RCC 7860 (cell line): Measurements from ENCODE around the gene RABL6.
"Not testable (repeated sequence)": the region's sequence is repeated elsewhere in the genome, so short reads cannot be mapped to it uniquely, and the experiment has no call there.

Source experiments
- DNase-seq: peaks from one replicate; pipeline ENCODE4 v3.0.0-alpha.2; 2015; ENCODE audit warnings: low spot score
- FAIRE-seq: peaks from 2 replicates; lab custom pipeline; 2012; peaks lifted over from hg19 to GRCh38; lab: Jason Lieb, UNC

The RABL6 gene, protein sequence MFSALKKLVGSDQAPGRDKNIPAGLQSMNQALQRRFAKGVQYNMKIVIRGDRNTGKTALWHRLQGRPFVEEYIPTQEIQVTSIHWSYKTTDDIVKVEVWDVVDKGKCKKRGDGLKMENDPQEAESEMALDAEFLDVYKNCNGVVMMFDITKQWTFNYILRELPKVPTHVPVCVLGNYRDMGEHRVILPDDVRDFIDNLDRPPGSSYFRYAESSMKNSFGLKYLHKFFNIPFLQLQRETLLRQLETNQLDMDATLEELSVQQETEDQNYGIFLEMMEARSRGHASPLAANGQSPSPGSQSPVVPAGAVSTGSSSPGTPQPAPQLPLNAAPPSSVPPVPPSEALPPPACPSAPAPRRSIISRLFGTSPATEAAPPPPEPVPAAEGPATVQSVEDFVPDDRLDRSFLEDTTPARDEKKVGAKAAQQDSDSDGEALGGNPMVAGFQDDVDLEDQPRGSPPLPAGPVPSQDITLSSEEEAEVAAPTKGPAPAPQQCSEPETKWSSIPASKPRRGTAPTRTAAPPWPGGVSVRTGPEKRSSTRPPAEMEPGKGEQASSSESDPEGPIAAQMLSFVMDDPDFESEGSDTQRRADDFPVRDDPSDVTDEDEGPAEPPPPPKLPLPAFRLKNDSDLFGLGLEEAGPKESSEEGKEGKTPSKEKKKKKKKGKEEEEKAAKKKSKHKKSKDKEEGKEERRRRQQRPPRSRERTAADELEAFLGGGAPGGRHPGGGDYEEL

GRCh38 chr9:136807281-136808074 is at the start of gene RABL6:
RABL6 (plus strand) TSS chr9:136807948; CDS start chr9:136808197, 249 bp downstream.
- FAIRE-seq (no peak), DNase-seq (peak; percentile 61)

DNA sequence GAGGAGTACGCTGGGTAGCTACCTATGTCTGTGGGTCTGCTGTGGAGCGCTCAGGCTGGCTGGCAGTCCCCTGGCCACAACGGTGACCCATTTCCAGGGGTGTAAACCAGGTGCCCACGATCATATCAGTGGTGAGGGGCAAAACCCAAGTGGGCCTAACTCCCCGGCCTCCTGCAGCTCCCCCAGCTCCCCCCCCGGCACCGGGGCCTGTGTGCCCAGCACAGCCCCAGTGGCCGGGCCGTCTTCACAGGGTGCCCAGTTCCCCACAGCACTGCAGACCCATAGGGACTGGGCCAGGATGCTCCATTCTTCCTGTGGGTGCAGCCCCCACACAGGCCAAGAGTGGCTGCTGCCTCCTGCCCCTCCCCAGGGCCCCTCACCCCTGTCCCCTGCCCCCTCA is 48.7 kb upstream of the RABL6 start:
- no peak for FAIRE-seq
- no peak for DNase-seq

DNA sequence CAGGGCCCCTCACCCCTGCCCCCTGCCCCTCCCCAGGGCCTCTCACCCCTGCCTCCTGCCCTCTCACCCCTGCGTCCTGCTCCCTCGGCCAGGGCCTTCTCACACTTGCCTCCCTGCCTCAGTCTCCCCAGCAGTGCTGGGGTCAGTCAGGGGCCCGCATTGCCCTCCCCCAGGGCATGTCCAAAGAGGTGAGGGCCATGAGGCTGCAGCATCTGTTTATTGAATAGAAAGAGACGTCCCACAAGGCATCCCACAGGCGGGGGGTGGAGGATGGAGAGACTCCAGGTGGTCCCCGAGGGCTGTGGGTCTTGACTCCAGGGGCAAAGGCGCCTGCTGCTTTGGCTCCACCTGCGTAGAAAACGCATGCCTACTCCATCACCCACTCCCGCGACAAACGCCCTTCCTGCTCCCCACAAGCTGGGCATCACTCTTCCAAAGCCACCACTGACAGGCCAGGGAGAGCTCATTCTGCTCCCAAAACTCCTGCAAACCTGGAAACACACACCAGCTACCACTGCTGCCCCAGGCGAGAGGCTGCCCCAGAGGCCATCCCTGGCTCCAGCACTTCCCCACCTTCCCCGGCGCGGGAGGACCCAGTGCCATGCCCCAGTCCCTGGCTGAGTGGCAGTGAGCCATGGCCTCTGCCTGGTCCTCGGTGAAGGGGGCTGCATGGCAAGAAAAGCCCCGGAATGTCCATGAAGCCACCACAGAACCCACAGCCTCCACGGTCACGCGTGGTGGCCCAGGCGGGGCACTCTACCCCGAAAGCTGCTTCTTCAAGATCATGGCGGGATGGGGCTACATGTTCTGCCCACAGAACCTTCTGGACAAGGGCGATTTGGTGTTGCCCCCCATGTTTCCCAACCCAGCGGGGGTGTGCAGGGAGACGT is 48.1 kb upstream of the RABL6 start:
- FAIRE-seq (no peak), DNase-seq (no peak)

DNA sequence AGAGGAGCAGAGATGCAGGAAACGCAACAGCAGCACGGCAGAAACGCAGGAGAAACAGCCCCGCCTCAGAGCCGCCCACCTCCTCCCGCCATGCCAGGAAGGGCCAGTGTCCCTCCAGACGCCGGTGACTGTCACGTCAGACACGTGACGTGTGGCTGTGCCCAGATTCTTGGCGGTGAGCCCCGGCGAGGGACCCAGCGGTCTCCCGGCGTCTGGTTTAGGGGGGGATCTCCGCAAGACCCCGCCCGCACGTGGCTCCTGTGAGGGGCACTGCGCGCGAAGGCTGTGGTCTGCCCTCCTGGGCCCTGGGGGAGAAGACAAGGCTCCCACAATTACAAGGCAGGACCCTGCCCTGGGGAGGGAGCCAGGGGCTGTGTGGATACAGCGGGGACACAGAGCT is 47.3 kb upstream of the RABL6 start:
- DNase-seq, result no peak
- FAIRE-seq, result no peak

- FAIRE-seq (peak; percentile 83), DNase-seq (peak; percentile 76)
These were observed 46.8 kb upstream of the RABL6 start for GRCh38 chr9:136760834-136761544.

DNA sequence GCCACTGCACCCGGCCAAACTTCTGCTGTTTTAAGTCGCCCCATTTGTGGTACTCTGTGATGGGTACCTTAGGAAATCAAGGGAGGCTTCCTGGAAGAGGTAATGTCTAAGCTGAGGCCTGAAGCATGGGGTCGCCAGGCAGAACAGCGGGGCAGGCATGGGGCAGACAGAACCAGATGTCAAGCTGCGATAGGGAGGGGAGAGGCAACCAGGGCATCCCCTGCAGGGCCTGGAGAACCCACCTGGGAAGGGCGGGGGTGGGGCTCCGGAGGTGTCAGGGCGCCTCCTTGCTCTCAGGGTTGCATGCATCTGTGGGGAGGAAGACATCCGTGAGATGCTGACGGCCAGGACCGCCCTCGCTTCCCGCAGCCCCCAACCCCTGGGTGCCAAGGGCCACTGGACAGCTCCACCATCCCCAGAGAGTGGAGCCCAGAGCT is 46.2 kb upstream of the RABL6 start:
- DNase-seq (no peak), FAIRE-seq (no peak)

- FAIRE-seq (no peak), DNase-seq (no peak)
These were observed 45.5 kb upstream of the RABL6 start for GRCh38 chr9:136762221-136762691.

GRCh38 chr9:136762915-136763648 is 44.7 kb upstream of the RABL6 start:
- FAIRE-seq (no peak), DNase-seq (no peak)

DNA sequence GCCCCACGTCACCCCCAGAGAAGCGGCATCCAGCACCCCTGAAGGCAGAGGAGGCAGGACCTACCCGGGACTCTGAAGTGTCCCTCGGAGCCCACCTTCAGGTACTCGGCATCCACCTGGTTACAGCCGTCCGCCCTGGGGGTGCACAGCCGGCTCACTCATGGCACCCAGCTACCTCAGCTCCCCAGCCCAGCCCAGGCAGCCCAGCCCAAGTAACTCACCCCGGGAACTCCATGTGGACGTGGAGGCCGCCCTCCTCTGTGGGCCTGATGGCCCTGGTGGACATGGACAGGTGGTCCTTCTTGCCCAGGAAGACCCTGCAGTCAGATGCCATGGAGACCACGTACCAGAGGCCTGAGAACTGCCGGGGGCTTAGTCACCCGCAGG is 44.1 kb upstream of the RABL6 start:
- DNase-seq (no peak), FAIRE-seq (no peak)

DNA sequence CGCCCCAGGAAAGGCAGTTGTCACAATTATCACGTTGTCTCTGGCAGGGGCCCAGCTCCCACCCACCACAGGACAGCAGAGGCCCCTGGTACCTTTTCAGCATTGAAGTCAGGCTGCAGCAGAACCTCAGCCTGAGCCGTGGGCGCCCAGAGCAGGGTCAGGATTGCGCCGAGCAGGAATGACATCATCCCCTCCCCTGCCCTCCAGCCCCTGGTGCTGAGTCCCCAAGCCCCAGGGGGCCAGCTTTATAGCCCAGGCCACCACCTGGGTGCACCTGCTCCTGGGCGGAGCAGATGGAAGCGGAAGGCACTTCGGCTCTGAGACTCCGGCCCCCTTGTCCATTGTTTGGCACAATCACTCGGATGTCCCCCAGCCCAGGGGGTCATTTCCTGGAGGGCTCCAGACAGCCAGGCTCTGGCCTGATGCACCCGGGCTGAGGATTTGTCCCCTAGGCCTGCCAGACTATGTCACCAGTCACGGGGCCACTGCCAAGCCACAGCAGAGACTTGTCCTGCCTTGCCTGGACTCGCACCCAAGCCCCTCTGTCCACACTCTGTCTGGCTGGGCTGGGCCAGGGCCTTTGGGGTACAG is 43.4 kb upstream of the RABL6 start, which contains the start of gene LCN15:
LCN15 (minus strand) TSS at position 218 of the 591 bp plus-strand sequence; CDS start at position 188, 30 bp downstream.
- no peak for FAIRE-seq
- no peak for DNase-seq

DNA sequence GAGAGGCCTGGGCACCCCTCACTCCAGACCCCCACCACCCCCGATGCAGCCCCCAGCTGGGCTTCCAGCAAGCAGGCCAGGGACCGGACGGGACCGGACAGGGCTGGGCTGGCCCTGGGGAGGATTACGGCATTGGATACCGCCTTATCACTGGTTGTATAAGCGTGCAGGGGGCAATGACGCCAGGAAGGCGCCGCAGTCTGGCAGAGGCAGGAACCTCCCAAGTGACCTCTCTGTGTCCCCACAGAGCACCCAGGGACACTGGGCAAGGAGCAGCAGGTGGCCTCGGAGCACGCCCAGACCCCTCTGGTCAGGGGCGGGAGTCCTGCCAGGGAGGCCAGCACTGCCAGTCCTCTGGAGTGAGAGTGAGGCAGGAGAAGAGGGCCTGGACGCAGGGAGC is 42.7 kb upstream of the RABL6 start:
- FAIRE-seq (no peak), DNase-seq (no peak)

- not testable (repeated sequence) for FAIRE-seq, DNase-seq
These were observed 41.9 kb upstream of the RABL6 start for GRCh38 chr9:136765745-136766409.

- DNase-seq (peak; percentile 82), FAIRE-seq (peak; percentile 86)
These were observed 41.2 kb upstream of the RABL6 start for GRCh38 chr9:136766410-136767120.

DNA sequence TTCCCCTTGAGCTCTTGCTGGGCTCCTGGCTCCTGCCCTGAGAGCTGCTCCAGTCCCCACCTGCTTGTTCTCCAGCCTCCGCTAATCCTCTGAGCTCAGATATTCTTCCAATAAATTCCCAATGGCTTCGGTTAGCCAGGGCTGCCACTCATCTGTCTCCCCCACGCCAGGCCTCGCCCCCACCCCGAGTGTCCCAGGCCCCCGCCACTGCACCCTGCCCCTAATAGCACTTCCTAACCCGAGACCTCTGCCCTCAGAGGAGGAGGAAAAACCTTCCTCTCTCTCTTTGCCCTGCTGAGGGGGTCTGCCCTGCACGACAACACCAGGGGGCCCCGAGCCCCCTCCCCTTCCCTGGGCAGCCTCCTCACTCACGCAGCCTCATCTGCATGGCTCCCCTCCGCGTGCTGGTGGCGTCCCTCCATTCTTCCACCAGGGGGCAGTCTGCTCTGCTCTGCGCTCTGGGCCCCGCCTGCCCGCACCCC is 38.0 kb upstream of the RABL6 start:
- DNase-seq (no peak), FAIRE-seq (no peak)

- no peak for DNase-seq
- no peak for FAIRE-seq
These were observed 35.8 kb upstream of the RABL6 start for GRCh38 chr9:136771907-136772415.

DNA sequence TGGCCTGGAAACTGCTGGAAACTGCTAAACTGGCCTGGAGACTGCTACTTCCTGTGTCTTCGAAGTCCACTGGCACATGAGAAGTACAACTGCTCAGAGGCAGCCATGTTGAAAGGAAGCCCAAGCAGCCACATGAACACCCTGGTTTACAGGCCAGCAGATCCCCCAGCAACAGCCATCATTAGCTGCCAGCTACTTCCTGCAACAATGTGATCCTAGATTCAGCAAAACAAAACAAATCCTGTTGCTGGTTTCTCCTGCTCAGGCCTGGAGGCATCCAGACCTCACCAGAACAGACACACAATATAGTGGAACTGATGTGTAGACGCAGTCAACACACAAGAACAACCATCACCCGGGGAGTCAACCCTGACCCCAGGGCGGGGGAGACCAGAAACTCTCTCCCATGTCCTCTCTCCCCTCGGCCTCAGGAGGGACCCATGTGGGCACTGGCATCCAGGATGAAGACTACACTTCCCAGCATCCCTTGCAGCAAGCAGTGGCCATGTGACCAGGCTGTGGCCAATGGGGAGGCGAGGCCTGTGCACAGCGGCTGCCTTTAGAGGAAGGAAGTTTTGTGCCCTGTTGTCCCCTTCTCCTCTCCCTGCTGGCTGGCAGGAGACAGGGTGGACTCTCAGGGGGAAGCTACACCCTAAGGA is 34.2 kb upstream of the RABL6 start:
- no peak for FAIRE-seq

More for the DNA sequence above, 34.2 kb upstream of the RABL6 start:
- DNase-seq, result no peak
